ENCODE measurements around the gene ATXN7L1. TPM values are rescaled to one million over a fixed set of nuclear protein-coding genes. Genes with fewer than 3 reads are reported as not detected.

ATXN7L1 gene
- total RNA-seq, 4 donors from 2014 or later, result 12.3 to 28.8 (median 21.0) TPM

DNA sequence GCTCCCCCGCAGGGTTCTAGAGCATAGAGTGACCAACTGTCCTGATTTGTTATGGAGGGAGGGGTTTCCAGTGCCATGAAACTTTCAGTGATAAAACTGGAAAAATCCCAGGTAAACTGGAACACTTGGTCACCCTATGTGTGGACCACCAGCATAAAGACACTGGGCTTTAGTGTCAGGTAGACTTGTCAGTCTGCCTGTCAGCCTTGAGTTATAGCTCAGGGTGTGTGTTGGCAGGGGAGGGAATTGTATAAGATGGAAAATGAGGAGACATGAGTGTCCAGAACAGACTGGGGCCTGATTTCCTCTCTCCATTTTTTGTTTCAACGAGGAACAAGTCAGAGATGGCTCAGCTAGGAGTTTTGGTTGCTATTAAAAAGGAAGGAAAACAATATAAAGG, 284.9 kb downstream of the ATXN7L1 start:
- no peak overlapping the region for H3K4me3 ChIP-seq
- 65 to 79% methylated on average over 2 of the region's 2 CpGs for WGBS, 2 donors (ENCODE audit: low coverage in 1 of 2)
- H3K4me1 ChIP-seq, result peaks cover 0 to 5% (median 0%) of the 10 kb centered on the region in 4 donors
- DNase-seq, result no peak
- intact Hi-C loops (cut with DNase I; ENCODE audit: low total_unique reads) (no loop called here), in situ Hi-C loops (cut with MboI; ENCODE audit: low pct_ligation_motif_present in 1 of 4, low pct_unique_long_range_greater_than_20kb in 1 of 4, low sequenced_read_pairs in 3 of 4) (no loop called here)
- no peaks in the 10 kb centered on the region for H3K9me3 ChIP-seq
- H3K27me3 ChIP-seq, result no peaks in the 10 kb centered on the region
- no peaks in the 10 kb centered on the region for H3K36me3 ChIP-seq
- TF ChIP-seq, protein P1, sequence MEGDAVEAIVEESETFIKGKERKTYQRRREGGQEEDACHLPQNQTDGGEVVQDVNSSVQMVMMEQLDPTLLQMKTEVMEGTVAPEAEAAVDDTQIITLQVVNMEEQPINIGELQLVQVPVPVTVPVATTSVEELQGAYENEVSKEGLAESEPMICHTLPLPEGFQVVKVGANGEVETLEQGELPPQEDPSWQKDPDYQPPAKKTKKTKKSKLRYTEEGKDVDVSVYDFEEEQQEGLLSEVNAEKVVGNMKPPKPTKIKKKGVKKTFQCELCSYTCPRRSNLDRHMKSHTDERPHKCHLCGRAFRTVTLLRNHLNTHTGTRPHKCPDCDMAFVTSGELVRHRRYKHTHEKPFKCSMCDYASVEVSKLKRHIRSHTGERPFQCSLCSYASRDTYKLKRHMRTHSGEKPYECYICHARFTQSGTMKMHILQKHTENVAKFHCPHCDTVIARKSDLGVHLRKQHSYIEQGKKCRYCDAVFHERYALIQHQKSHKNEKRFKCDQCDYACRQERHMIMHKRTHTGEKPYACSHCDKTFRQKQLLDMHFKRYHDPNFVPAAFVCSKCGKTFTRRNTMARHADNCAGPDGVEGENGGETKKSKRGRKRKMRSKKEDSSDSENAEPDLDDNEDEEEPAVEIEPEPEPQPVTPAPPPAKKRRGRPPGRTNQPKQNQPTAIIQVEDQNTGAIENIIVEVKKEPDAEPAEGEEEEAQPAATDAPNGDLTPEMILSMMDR (IDR thresholded peaks at IDR 0.05), result no peak
- TF ChIP-seq POLR2A (IDR thresholded peaks at IDR 0.05), result no peak
- TF ChIP-seq EP300 (IDR thresholded peaks at IDR 0.05; ENCODE audit: low read depth), result no peak
- TF ChIP-seq POLR2AphosphoS5 (IDR thresholded peaks at IDR 0.05), result no peak
- H3K27ac ChIP-seq, result no peak overlapping the region

DNA sequence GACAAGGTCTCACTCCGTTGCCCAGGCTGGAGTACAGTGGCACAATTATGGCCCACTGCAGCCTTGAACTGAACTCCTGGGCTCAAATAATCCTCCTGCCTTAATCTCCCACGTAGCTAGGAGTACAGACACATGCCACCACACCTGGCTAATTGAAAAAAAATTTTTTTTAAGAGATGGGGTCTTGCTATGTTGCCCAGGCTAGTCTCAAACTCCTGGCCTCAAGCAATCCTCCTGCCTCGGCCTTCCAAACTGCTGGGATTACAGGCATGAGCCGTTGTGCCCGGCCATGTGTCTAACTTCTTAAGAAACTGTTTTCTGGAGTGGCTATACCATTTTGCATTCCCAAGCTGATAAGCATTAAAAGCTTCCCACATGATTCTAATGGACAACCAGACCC, 285.6 kb downstream of the ATXN7L1 start:
- no peaks in the 10 kb centered on the region for H3K27me3 ChIP-seq
- no peaks in the 10 kb centered on the region for H3K36me3 ChIP-seq
- WGBS, 2 donors (ENCODE audit: low coverage in 1 of 2), result 80 to 85% methylated on average over 1 to 5 of the region's 5 CpGs
- in situ Hi-C loops (cut with MboI; ENCODE audit: low pct_ligation_motif_present in 1 of 4, low pct_unique_long_range_greater_than_20kb in 1 of 4, low sequenced_read_pairs in 3 of 4), result no loop called here
- DNase-seq, result no peak
- H3K9me3 ChIP-seq, result no peaks in the 10 kb centered on the region
- peaks cover 0 to 5% (median 0%) of the 10 kb centered on the region in 4 donors for H3K4me1 ChIP-seq
- no peak overlapping the region for H3K27ac ChIP-seq
- intact Hi-C loops (cut with DNase I; ENCODE audit: low total_unique reads), result no loop called here
- H3K4me3 ChIP-seq, result no peak overlapping the region
- TF ChIP-seq POLR2AphosphoS5 (IDR thresholded peaks at IDR 0.05) (no peak), POLR2A (IDR thresholded peaks at IDR 0.05) (no peak), EP300 (IDR thresholded peaks at IDR 0.05; ENCODE audit: low read depth) (no peak)
- TF ChIP-seq, protein P1 (IDR thresholded peaks at IDR 0.05), result no peak

DNA sequence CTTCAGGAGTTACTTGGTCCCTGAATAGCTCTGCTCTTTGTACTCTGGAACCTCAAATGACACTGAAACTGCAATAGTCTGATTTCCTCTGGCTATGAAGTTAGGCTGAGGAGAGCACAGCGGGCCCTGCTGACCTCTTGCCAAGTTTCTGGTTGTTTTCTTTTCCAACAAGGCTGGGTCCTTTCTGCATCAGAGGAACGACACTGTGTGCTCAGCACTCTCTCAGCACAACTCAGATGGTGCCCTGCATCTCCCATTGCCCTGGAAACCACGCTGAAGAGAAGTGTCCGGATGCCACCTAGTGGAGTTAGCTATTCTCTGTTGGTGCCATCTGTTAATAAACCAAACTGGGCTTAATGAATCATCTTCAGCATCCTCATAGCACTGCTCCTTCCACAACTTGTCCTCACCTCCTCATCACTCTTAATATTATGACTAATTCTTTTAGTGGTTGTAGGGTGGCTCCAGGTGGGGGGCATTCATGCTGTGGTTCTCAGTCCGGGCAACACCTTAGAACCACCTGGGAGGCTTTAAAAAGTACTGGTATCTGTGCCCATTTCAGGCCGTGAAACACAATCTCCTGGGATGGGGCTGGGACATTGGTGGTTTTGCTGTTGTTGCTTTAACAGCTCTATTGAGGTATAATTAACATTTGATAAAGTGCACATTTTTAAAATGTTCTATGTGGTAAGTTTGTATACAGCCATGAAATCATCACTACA, 286.9 kb downstream of the ATXN7L1 start:
- DNase-seq, result peak; percentile 35
- intact Hi-C loops (cut with DNase I; ENCODE audit: low total_unique reads) (no loop called here), in situ Hi-C loops (cut with MboI; ENCODE audit: low pct_ligation_motif_present in 1 of 4, low pct_unique_long_range_greater_than_20kb in 1 of 4, low sequenced_read_pairs in 3 of 4) (no loop called here)
- Histone ChIP-seq H3K27ac (no peak overlapping the region), H3K4me1 (peaks cover 0 to 5% (median 0%) of the 10 kb centered on the region in 4 donors), H3K27me3 (no peaks in the 10 kb centered on the region), H3K9me3 (no peaks in the 10 kb centered on the region), H3K4me3 (no peak overlapping the region), H3K36me3 (no peaks in the 10 kb centered on the region)
- 19 to 23% methylated on average over 3 to 6 of the region's 6 CpGs for WGBS, 2 donors (ENCODE audit: low coverage in 1 of 2)
- TF ChIP-seq, protein P1 (IDR thresholded peaks at IDR 0.05), result peak; percentile 31 to 47 (median 42)
- no peak for TF ChIP-seq EP300 (IDR thresholded peaks at IDR 0.05; ENCODE audit: low read depth)

DNA sequence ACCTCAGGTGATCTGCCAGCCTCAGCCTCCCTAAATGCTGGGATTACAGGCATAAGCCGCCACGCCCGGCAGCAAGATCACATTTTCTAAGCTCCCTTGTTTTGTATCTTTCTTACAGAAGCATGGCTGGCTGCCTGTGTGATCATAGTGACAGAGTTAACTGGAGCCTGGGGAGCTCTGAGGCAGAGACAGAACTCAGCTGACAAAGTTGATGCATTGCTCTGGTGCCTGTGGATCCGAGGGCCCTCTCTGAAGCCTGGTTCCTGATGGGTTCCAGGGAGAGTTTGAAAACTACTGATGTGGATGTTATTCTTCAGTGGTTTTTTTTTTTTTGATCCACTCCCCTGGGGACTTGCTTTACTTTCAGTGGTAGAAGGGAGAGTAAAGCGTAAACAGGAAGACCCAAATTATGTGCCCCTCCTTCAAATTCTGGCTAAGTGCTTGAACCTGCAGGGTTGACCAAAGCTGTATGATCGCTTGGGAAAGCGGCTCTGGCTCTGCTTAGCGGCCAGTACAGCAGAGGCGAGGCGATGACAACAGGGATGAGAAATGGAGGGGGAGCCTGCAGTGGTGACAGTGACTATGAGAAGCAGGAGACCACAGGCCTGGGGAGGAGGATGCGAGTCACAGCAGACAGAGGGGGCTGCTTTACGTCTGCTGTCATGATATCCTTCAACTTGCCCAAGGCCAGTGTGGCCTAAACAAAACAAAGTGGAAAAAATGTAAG, 288.3 kb downstream of the ATXN7L1 start:
- Histone ChIP-seq H3K4me1 (peaks cover 0 to 5% (median 0%) of the 10 kb centered on the region in 4 donors), H3K9me3 (peaks cover 0 to 2% of the 10 kb centered on the region in 2 donors), H3K27me3 (no peaks in the 10 kb centered on the region), H3K27ac (no peak overlapping the region), H3K36me3 (no peaks in the 10 kb centered on the region), H3K4me3 (no peak overlapping the region)
- TF ChIP-seq POLR2AphosphoS5 (IDR thresholded peaks at IDR 0.05) (no peak), POLR2A (IDR thresholded peaks at IDR 0.05) (no peak), EP300 (IDR thresholded peaks at IDR 0.05; ENCODE audit: low read depth) (no peak)
- TF ChIP-seq, protein P1 (IDR thresholded peaks at IDR 0.05), result no peak
- no peak for DNase-seq
- in situ Hi-C loops (cut with MboI; ENCODE audit: low pct_ligation_motif_present in 1 of 4, low pct_unique_long_range_greater_than_20kb in 1 of 4, low sequenced_read_pairs in 3 of 4) (no loop called here), intact Hi-C loops (cut with DNase I; ENCODE audit: low total_unique reads) (no loop called here)
- 76 to 83% methylated on average over 5 to 12 of the region's 12 CpGs for whole genome bisulfite sequencing, 2 donors (ENCODE audit: low coverage in 1 of 2)
